Psoas muscle (tissue), 8 donors: ENCODE measurements around the gene MIEF1. TPM values are rescaled to one million over a fixed set of nuclear protein-coding genes. Genes with fewer than 3 reads are reported as not detected.

Experiments used
- ATAC-seq, 4 donors: fragments of 200-7000 bp; cut with Tn5 transposase; one replicate each; pipeline ENCODE4 v1.9.1; 2020; ENCODE audit warnings: moderate library complexity in 3 of 4, mild to moderate bottlenecking in 2 of 4
- DNase-seq, 2 donors: peaks; one replicate each; pipeline ENCODE4 v3.0.0-alpha.2; 2020
- H3K27ac ChIP-seq: fragments of 200-600 bp; one replicate; pipeline ENCODE4 v1.8.0; 2022
- H3K27me3 ChIP-seq, 3 donors: fragments of 200-600 bp in 1 of 3; one replicate each; pipeline versions ENCODE4 v1.6.1 to v1.8.0; 2013 to 2022; ENCODE audit warnings: low read length in 2 of 3, mild to moderate bottlenecking in 2 of 3, moderate library complexity in 1 of 3; ENCODE audit not compliant: insufficient read depth in 3 of 3
- H3K36me3 ChIP-seq, 2 donors: fragments of 200-600 bp in 1 of 2; one replicate each; pipeline versions ENCODE4 v1.6.1 to v1.8.0; 2013 to 2022; ENCODE audit warnings: low read depth in 1 of 2, mild to moderate bottlenecking in 1 of 2, moderate library complexity in 1 of 2; ENCODE audit not compliant: insufficient read depth in 1 of 2
- H3K4me1 ChIP-seq: fragments of 200-600 bp; one replicate; pipeline ENCODE4 v1.8.0; 2022
- H3K4me3 ChIP-seq: fragments of 200-600 bp; one replicate; pipeline ENCODE4 v1.8.0; 2022; ENCODE audit warnings: mild to moderate bottlenecking
- H3K9me3 ChIP-seq: fragments of 200-600 bp; one replicate; pipeline ENCODE4 v1.8.0; 2022
- WGBS, 3 donors: extraction: QIAGEN DNeasy Blood & Tissue Kit; methylation state at CpG; one replicate each; pipeline versions ENCODE4 v1.1.6 to v1.1.7; 2013; 5-methylcytosine and 5-hydroxymethylcytosine counted together
- intact Hi-C, 2 donors: fragments of 100-400 bp; cut with DNase I; formaldehyde crosslinking; loops; one replicate each; pipeline versions ENCODE4 v1.11.0 to v1.14.2; 2022
- polyA plus RNA-seq, 3 donors: library from polyadenylated mRNA; stranded (reverse); fragments of 200-250 nt; gene quantifications; one replicate each; pipeline ENCODE4 v1.2.3, GENCODE V29; 2013
- total RNA-seq, 4 donors: library from RNA; stranded (reverse); fragmentation: NEBNext Ultra II Directional in 2 of 4; extraction: Animal tissue kit (Norgen Biotek cat#: 25700) in 2 of 4; gene quantifications; one replicate each; pipeline versions ENCODE4 v1.2.1 to v1.2.4, GENCODE V29; 2021 to 2023
- TF ChIP-seq, protein P1 (sequence below): fragments of 200-600 bp; IDR thresholded peaks from one replicate; pipeline ENCODE4 v1.8.0; 2022; ENCODE audit warnings: antibody characterized with exemption
- donor health status: healthy with polysubstance abuse.
- donor health status: DM: no; HTN: no; CAD: no; lungs with moderate emphysema.
- donor health status: Bipolar disorder and iron deficiency.
- donor health status: healthy.
- donor health status: DM: yes; HTN: yes; CAD: no.
- donor health status: DM: no; HTN: no; CAD: no.
- donor health status: DM: no; HTN: no; CAD: no.
- donor health status: DM: yes; HTN: yes; CAD: no.

The MIEF1 gene
- total and polyA plus RNA-seq, 7 donors, result 7.4 to 20.9 (median 14.0) TPM

DNA sequence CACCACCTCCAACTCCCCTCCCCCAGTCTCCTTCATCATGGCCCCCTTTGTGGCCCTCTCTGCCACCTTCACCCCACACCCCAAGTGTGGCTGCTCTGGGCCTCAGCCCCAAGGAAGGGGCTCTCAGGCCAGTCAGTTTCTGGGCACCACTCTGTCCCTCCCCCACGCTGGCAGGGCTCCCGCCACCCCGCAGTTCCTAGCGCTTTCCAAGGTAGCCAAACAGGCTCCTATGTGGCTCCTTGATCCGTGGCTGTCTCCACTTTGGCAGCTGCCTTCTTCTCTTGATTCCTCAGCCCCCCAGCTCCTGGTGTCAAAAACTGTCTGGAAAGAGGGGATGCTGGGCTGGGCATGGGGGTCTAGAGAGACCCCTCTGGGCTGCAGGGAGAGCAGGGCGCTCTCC, 58.0 kb downstream of the MIEF1 start:
- Histone ChIP-seq H3K27ac (no peak overlapping the region), H3K4me1 (peaks cover 3% of the 10 kb centered on the region), H3K27me3 (peaks cover 0 to 65% (median 24%) of the 10 kb centered on the region in 3 donors), H3K4me3 (no peak overlapping the region), H3K9me3 (no peaks in the 10 kb centered on the region), H3K36me3 (no peaks in the 10 kb centered on the region)
- 46 to 52% (median 50%) methylated on average over 6 of the region's 6 CpGs for WGBS, 3 donors
- DNase-seq (no peak), ATAC-seq (no peak)
- intact Hi-C loops, result loop anchor here in 1 of 2 donors (10.0 kb wide), 1 partner anchor 255 kb away; no protein-coding TSS in a partner anchor
- TF ChIP-seq, protein P1, sequence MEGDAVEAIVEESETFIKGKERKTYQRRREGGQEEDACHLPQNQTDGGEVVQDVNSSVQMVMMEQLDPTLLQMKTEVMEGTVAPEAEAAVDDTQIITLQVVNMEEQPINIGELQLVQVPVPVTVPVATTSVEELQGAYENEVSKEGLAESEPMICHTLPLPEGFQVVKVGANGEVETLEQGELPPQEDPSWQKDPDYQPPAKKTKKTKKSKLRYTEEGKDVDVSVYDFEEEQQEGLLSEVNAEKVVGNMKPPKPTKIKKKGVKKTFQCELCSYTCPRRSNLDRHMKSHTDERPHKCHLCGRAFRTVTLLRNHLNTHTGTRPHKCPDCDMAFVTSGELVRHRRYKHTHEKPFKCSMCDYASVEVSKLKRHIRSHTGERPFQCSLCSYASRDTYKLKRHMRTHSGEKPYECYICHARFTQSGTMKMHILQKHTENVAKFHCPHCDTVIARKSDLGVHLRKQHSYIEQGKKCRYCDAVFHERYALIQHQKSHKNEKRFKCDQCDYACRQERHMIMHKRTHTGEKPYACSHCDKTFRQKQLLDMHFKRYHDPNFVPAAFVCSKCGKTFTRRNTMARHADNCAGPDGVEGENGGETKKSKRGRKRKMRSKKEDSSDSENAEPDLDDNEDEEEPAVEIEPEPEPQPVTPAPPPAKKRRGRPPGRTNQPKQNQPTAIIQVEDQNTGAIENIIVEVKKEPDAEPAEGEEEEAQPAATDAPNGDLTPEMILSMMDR, result no peak

DNA sequence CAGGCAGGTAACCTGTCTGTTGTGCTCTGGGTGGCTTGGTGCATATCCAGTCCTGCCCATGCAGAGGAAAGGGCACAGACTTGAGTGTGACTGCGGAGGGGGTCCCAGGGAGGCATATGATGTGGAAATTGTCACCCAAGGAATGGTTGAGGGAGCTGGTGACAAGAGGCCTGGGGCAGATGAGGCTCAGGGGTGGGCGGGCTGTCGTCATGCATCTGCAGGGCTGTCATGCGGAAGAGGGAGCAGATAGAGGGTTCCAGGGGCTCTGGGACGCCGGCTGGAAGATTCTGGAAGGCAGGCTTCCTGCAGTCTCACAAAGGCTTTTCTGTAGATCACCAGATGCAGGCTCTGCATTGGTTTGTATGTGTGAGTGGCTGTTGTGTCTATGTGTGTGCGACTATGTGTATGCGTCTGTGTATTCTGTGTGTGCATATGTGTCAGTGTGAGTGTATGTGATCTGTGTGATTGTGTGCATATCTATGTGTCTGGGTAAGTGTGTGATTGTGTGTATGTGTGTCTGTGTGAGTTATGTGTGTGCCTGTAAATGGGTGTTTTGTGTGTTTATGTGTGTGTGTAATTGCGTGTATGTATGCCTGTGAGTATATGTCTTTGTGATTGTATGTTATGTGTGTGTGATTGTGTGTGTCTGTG, 60.9 kb downstream of the MIEF1 start:
- Histone ChIP-seq H3K9me3 (no peaks in the 10 kb centered on the region), H3K36me3 (no peaks in the 10 kb centered on the region), H3K4me1 (peaks cover 3% of the 10 kb centered on the region), H3K4me3 (no peak overlapping the region), H3K27me3 (peaks cover 0 to 42% (median 14%) of the 10 kb centered on the region in 3 donors), H3K27ac (no peak overlapping the region)
- TF ChIP-seq, protein P1, result no peak
- DNase-seq, result no peak
- 67 to 68% (median 68%) methylated on average over 9 of the region's 9 CpGs for WGBS, 3 donors
- intact Hi-C loops, result loop anchor here in 1 of 2 donors (10.0 kb wide), 1 partner anchor 252 kb away; no protein-coding TSS in a partner anchor
- ATAC-seq, result no peak

DNA sequence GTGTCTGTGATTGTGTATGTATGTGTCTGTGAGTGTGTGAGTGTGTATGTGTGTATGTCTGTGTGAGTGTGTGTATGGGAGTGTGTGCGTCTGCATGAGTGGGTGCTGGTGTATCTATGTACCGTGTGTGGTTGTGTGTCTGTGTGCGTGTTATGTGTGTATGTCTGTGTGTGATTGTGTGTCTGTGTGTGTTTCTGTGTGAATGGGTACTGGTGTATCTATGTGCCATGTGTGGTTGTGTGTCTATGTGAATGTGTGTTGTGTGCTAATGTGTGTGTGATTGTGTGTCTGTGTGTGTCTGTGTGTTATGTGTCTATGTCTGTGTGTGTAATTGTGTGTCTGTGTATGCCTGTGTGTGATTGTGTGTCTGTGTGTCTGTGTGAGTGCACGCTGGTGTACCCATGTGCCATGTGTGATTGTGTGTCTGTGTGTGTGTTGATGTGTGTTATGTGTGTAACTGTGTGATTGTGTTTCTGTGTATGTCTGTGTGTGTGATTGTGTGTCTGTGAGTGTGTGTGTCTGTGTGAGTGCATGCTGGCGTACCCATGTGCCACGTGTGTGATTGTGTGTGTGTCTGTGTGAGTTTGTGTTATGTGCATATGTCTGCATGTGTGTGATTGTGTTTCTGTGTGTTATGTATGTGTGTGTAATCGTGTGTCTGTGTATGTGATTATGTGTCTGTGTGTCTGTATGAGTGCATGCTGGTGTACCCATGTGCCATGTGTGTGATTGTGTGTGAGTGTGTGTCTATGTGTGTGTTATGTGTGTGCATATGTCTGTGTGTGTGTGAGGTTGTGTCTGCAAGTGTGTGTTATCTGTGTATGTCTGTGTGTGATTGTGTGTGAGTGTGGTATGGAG, 61.7 kb downstream of the MIEF1 start:
- 83 to 92% (median 86%) methylated on average over 7 of the region's 7 CpGs for WGBS, 3 donors
- Histone ChIP-seq H3K9me3 (no peaks in the 10 kb centered on the region), H3K4me3 (no peak overlapping the region), H3K27ac (no peak overlapping the region), H3K27me3 (peaks cover 0 to 36% (median 12%) of the 10 kb centered on the region in 3 donors), H3K36me3 (no peaks in the 10 kb centered on the region), H3K4me1 (no peaks in the 10 kb centered on the region)
- DNase-seq, result no peak
- TF ChIP-seq, protein P1, result no peak
- ATAC-seq, result no peak
- intact Hi-C loops, result loop anchor here in 1 of 2 donors (10.0 kb wide), 1 partner anchor 251 kb away; no protein-coding TSS in a partner anchor

DNA sequence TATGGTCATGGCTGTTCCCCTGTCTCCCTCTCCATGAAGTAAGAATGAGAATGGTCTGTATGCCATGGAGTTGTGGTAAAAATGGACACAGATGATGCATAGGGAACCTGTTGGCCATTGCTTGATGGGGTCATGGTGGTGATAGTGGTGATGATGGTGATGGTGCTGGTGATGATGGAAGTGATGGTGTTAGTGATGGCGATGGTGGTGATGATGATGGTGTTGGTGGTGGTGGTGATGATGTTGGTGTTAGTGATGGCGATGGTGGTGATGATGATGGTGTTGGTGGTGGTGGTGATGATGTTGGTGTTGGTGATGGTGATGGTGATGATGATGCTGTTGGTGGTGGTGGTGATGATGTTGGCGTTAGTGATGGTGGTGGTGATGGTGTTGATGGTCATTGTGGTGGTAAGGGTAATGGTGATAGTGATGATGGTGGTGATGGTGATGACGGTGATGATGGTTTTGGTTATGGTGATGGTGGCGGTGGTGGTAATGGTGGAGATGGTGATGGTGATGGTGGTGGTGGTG, 63.4 kb downstream of the MIEF1 start:
- WGBS, 3 donors, result 96 to 97% (median 97%) methylated on average over 5 of the region's 5 CpGs
- ATAC-seq (no peak), DNase-seq (no peak)
- TF ChIP-seq, protein P1, result no peak
- Histone ChIP-seq H3K27ac (no peak overlapping the region), H3K4me1 (no peaks in the 10 kb centered on the region), H3K36me3 (no peaks in the 10 kb centered on the region), H3K27me3 (peaks cover 0 to 22% (median 2%) of the 10 kb centered on the region in 3 donors), H3K9me3 (no peaks in the 10 kb centered on the region), H3K4me3 (no peak overlapping the region)
- intact Hi-C loops, result loop anchor here in 1 of 2 donors (10.0 kb wide), 1 partner anchor 249 kb away; no protein-coding TSS in a partner anchor
